BLaER1 treated with 17β-estradiol and CSF1 and Interleukin-3, amounts not matched to agents 10 nM and 100 nM (cell line): ENCODE measurements around the gene ZNF181.

ENCODE experiments used
- H3K27ac ChIP-seq, 11 experiments: shearing (Covaris generic); formaldehyde crosslinking; 2 replicates each; pipeline ENCODE4 v1.8.1; 2022
- H3K27me3 ChIP-seq, 11 experiments: shearing (Covaris generic); formaldehyde crosslinking; 2 replicates each; pipeline ENCODE4 v1.8.1; 2022
- H3K36me3 ChIP-seq, 11 experiments: shearing (Covaris generic); formaldehyde crosslinking; 2 replicates each; pipeline ENCODE4 v1.8.1; 2022
- H3K4me1 ChIP-seq, 10 experiments: shearing (Covaris generic); formaldehyde crosslinking; 2 replicates each; pipeline ENCODE4 v1.8.1; 2022
- H3K4me2 ChIP-seq, 11 experiments: shearing (Covaris generic); formaldehyde crosslinking; 2 replicates each; pipeline ENCODE4 v1.8.1; 2022
- H3K4me3 ChIP-seq, 10 experiments: shearing (Covaris generic); formaldehyde crosslinking; 2 replicates each; pipeline ENCODE4 v1.8.1; 2022
- H3K9ac ChIP-seq, 11 experiments: shearing (Covaris generic); formaldehyde crosslinking; 2 replicates each; pipeline ENCODE4 v1.8.1; 2022
- H3K9me3 ChIP-seq, 11 experiments: shearing (Covaris generic); formaldehyde crosslinking; replicated peaks in 1 of 11; 2 replicates each; pipeline ENCODE4 v1.8.1; 2022
- H4K20me1 ChIP-seq, 11 experiments: shearing (Covaris generic); formaldehyde crosslinking; 2 replicates each; pipeline ENCODE4 v1.8.1; 2022
- Cebpa-rat ChIP-seq, 11 experiments: shearing (Covaris generic); IDR thresholded peaks; 2 replicates each; pipeline ENCODE4 v1.8.1; 2022

Gene ZNF181

GRCh38 chr19:34733266-34733745 lies 737 bp upstream of the ZNF181 start:
- Histone ChIP-seq H3K4me3 (peak overlapping the region; percentile 72 to 85 (median 78)), H3K9ac (peak overlapping the region; percentile 86 to 98 (median 94)), H3K27ac (peak overlapping the region; percentile 88 to 99 (median 93)), H4K20me1 (no peaks in the 10 kb centered on the region), H3K4me2 (peak overlapping the region; percentile 92 to 100 (median 97)), H3K9me3 (peaks cover 10 to 43% (median 28%) of the 10 kb centered on the region in 11 experiments; a peak in 21 of 22 replicates), H3K4me1 (peaks cover 21 to 35% (median 30%) of the 10 kb centered on the region in 10 experiments), H3K36me3 (peaks cover 20 to 35% (median 29%) of the 10 kb centered on the region in 11 experiments), H3K27me3 (no peaks in the 10 kb centered on the region)
- no peak for TF ChIP-seq Cebpa-rat (IDR thresholded peaks at IDR 0.05)

- H3K4me1 ChIP-seq: peaks cover 21 to 35% (median 30%) of the 10 kb centered on the region in 10 experiments
- H4K20me1 ChIP-seq: no peaks in the 10 kb centered on the region
- H3K27me3 ChIP-seq: no peaks in the 10 kb centered on the region
- H3K4me3 ChIP-seq: peak overlapping the region; percentile 72 to 85 (median 78)
- H3K4me2 ChIP-seq: peak overlapping the region; percentile 92 to 99 (median 97)
- peak overlapping the region; percentile 86 to 98 (median 94) for H3K9ac ChIP-seq
- H3K36me3 ChIP-seq: peaks cover 33 to 48% (median 42%) of the 10 kb centered on the region in 11 experiments
- no peak for TF ChIP-seq Cebpa-rat (IDR thresholded peaks at IDR 0.05)
- peak overlapping the region; percentile 88 to 99 (median 93) for H3K27ac ChIP-seq
- peaks cover 23 to 52% (median 42%) of the 10 kb centered on the region in 11 experiments for H3K9me3 ChIP-seq
Observed at GRCh38 chr19:34734537-34735103, 577 bp downstream of the ZNF181 start.

GRCh38 chr19:34744896-34745690 lies 11.1 kb downstream of the ZNF181 start:
- Histone ChIP-seq H4K20me1 (no peaks in the 10 kb centered on the region), H3K9me3 (peaks cover 84 to 100% (median 99%) of the 10 kb centered on the region in 11 experiments), H3K4me3 (no peak overlapping the region), H3K36me3 (peaks cover 34 to 99% (median 71%) of the 10 kb centered on the region in 11 experiments), H3K27ac (no peak overlapping the region), H3K4me2 (no peak overlapping the region), H3K27me3 (no peaks in the 10 kb centered on the region), H3K4me1 (no peaks in the 10 kb centered on the region), H3K9ac (no peak overlapping the region)
- TF ChIP-seq Cebpa-rat (IDR thresholded peaks at IDR 0.05): 0 out of 22 replicates have a peak, but pooled peaks of 1 of the 11 experiments have one; percentile 22

- Histone ChIP-seq H3K27ac (no peak overlapping the region), H3K4me2 (no peak overlapping the region), H3K9me3 (peaks cover 100% of the 10 kb centered on the region in 11 experiments), H3K4me1 (no peaks in the 10 kb centered on the region), H3K27me3 (no peaks in the 10 kb centered on the region), H3K9ac (no peak overlapping the region), H3K4me3 (peak overlapping the region in 4 of 10 experiments; percentile 9 to 34 (median 12); a peak in 2 of 20 replicates), H4K20me1 (no peaks in the 10 kb centered on the region), H3K36me3 (peaks cover 48 to 93% (median 76%) of the 10 kb centered on the region in 11 experiments)
- no peak for TF ChIP-seq Cebpa-rat (IDR thresholded peaks at IDR 0.05)
Observed at GRCh38 chr19:34757441-34757840, 23.4 kb downstream of the ZNF181 start.

GRCh38 chr19:34759218-34759917 lies 25.3 kb downstream of the ZNF181 start:
- Histone ChIP-seq H3K36me3 (peaks cover 52 to 94% (median 82%) of the 10 kb centered on the region in 11 experiments), H3K27ac (no peak overlapping the region), H3K4me1 (no peaks in the 10 kb centered on the region), H3K9ac (no peak overlapping the region), H3K9me3 (peaks cover 99 to 100% (median 100%) of the 10 kb centered on the region in 11 experiments), H3K4me2 (no peak overlapping the region), H3K27me3 (no peaks in the 10 kb centered on the region), H4K20me1 (no peaks in the 10 kb centered on the region), H3K4me3 (peak overlapping the region in 5 of 10 experiments; percentile 3 to 33 (median 9); a peak in 7 of 20 replicates)
- no peak for TF ChIP-seq Cebpa-rat (IDR thresholded peaks at IDR 0.05)

GRCh38 chr19:34766386-34766785 lies 32.3 kb downstream of the ZNF181 start:
- H3K9ac ChIP-seq: no peak overlapping the region
- peaks cover 75 to 99% (median 93%) of the 10 kb centered on the region in 11 experiments for H3K36me3 ChIP-seq
- peak overlapping the region in 1 of 10 experiments; percentile 7; a peak in 1 of 20 replicates for H3K4me3 ChIP-seq
- peaks cover 74 to 100% (median 88%) of the 10 kb centered on the region in 11 experiments for H3K9me3 ChIP-seq
- no peak overlapping the region for H3K4me2 ChIP-seq
- no peaks in the 10 kb centered on the region for H3K4me1 ChIP-seq
- H3K27ac ChIP-seq: no peak overlapping the region
- H4K20me1 ChIP-seq: no peaks in the 10 kb centered on the region
- H3K27me3 ChIP-seq: no peaks in the 10 kb centered on the region
- no peak for TF ChIP-seq Cebpa-rat (IDR thresholded peaks at IDR 0.05)

- H3K27ac ChIP-seq: no peak overlapping the region
Observed at GRCh38 chr19:34767951-34768350, 33.9 kb downstream of the ZNF181 start.

GRCh38 chr19:34772697-34773554 lies 38.9 kb downstream of the ZNF181 start, which contains the start of gene ZNF599:
Gene ZNF599, minus strand, starts transcription at chr19:34773215. Its CDS starts 374 bp downstream, at chr19:34772841.
- peak within 1 kb of the TSS; percentile 78 to 99 (median 93) for H3K4me2 ChIP-seq

More at GRCh38 chr19:34767951-34768350, 33.9 kb downstream of the ZNF181 start:
- no peaks in the 10 kb centered on the region for H3K27me3 ChIP-seq
- H3K4me3 ChIP-seq: no peak overlapping the region
- no peak overlapping the region for H3K4me2 ChIP-seq
- no peaks in the 10 kb centered on the region for H4K20me1 ChIP-seq
- peaks cover 58 to 99% (median 73%) of the 10 kb centered on the region in 11 experiments for H3K9me3 ChIP-seq
- no peak overlapping the region for H3K9ac ChIP-seq
- no peak for TF ChIP-seq Cebpa-rat (IDR thresholded peaks at IDR 0.05)
- H3K4me1 ChIP-seq: peaks cover 8 to 12% (median 10%) of the 10 kb centered on the region in 10 experiments; a peak in 18 of 20 replicates
- peaks cover 61 to 87% (median 82%) of the 10 kb centered on the region in 11 experiments for H3K36me3 ChIP-seq

More at GRCh38 chr19:34772697-34773554, 38.9 kb downstream of the ZNF181 start, which contains the start of gene ZNF599:
- Histone ChIP-seq H4K20me1 (no peaks in the 10 kb centered on the region), H3K4me3 (peak within 1 kb of the TSS; percentile 65 to 95 (median 85)), H3K4me1 (peaks cover 8 to 12% (median 10%) of the 10 kb centered on the region in 10 experiments; a peak in 18 of 20 replicates), H3K36me3 (peaks cover 11 to 37% (median 33%) of the 10 kb centered on the region in 11 experiments; a peak in 21 of 22 replicates), H3K27me3 (no peaks in the 10 kb centered on the region), H3K9ac (peak within 1 kb of the TSS; percentile 80 to 88 (median 82)), H3K9me3 (peaks cover 8 to 86% (median 42%) of the 10 kb centered on the region in 11 experiments; a peak in 20 of 22 replicates), H3K27ac (peak within 1 kb of the TSS; percentile 56 to 82 (median 77); a peak in 21 of 22 replicates)
- no peak for TF ChIP-seq Cebpa-rat (IDR thresholded peaks at IDR 0.05)
